ENCODE results near the gene DUSP19.

DUSP19 gene

DNA sequence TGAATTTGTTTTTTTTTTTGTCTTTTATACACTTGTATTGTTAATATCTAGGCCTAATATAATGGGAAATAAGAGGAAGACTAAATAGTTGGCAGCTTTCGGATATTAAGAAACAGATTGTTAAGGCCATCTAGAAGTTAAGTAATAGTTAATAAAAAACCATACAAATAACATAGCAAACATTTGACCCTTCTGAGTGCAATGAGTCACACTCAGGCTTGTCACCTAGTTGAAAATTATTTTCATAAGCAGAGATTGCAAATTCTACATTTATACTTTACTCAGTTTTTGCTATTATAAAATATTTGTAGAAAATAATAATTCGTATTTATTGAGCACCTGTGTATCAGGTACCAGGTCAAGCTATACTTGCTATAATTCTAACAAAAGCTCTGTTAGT, 48.1 kb downstream of the DUSP19 start:
- no peak for DNase-seq

DNA sequence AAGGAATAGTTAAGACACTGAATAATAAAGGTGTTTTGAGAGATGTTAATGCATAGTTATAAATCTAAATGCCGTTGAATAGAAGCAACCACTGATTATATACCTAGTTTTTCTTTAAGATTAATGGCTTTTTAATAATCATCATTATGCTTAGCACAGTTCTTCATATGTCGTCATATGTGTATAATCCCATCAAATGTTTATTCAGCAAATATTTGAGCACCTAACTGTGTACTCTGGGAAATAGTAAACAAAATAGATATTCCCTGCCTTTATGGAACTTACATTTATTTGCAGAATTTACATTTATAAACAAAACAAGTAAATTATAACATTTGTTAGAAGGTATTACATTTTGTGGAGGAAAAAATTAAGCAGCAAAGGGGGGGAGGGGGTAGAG, 55.5 kb downstream of the DUSP19 start:
- no peak for DNase-seq

DNA sequence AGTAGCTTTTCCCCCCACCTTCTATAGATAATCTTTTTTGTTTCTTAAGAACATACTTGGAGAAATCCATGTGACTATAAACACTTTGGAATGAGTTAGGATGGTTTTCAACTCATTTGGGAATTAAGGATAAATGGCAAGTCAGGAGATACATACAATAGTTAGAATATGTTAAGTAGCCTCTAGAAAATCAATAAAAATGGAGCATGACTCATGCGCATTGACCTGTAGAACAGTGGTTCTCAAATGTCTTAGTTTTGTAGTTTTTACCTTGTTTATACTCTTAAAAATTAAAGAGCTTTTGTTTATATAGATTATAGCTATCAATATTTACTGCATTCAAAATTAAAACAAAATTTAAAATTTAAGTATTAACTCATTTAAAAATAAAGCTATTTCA, 70.4 kb downstream of the DUSP19 start:
- DNase-seq, result no peak

DNA sequence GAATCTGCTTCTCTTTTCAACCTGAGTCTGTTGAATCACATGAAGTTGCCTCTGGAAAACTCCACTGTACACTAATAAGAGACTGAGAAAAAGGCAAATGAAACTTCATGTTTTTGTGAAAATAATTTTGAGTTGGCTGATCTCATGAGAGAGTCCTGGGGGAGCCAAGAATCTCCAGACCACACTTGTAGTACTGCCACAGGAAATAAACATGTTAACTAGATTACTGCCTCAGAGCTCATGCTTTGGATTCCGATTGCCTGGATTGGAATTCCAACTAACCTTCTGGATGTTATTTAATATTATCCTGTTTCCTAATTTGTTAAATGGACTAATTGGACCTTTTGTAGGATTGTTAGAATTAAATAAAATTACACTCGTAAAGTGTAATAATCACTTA, 70.9 kb downstream of the DUSP19 start:
- no peak for DNase-seq
